Measurements from ENCODE around the gene OR2T8. TPM values are rescaled to one million over a fixed set of nuclear protein-coding genes. Genes with fewer than 3 reads are reported as not detected.

Gene OR2T8
- total RNA-seq, 1 experiment from 2014 or later, result not detected

GRCh38 chr1:247942624-247943023 lies 22.6 kb downstream of the OR2T8 start:
- CTCF ChIA-PET, result no interaction called here

GRCh38 chr1:247948558-247948957 lies 28.5 kb downstream of the OR2T8 start, which contains the start of gene OR2L8:
TSS of gene OR2L8 (plus strand) at chr1:247948858. CDS start at chr1:247948858, 0 bp downstream.
- POLR2A ChIA-PET (ENCODE audit: unreplicated experiment), result no interaction called here
- Histone ChIP-seq H3K9me2 (ENCODE audit: insufficient read depth) (no peaks in the 10 kb centered on the region), H3K27ac (no peak within 1 kb of the TSS), H4K20me1 (ENCODE audit: insufficient read depth) (no peaks in the 10 kb centered on the region), H3K4me3 (no peak within 1 kb of the TSS), H2AFZ (no peak within 1 kb of the TSS), H3F3A (ENCODE audit: insufficient read depth, low read depth) (no peaks in the 10 kb centered on the region), H3K36me3 (ENCODE audit: low read depth) (no peaks in the 10 kb centered on the region), H3K79me2 (ENCODE audit: low read depth) (no peaks in the 10 kb centered on the region), H3K27me3 (ENCODE audit: insufficient read depth, low read depth) (no peaks in the 10 kb centered on the region), H3K4me1 (replicated peaks; ENCODE audit: insufficient read depth) (no peaks in the 10 kb centered on the region), H3K4me2 (no peak within 1 kb of the TSS), H3K9me3 (ENCODE audit: insufficient read depth, low read depth) (no peaks in the 10 kb centered on the region)
- intact Hi-C loops (cut with micrococcal nuclease; ENCODE audit: unreplicated experiment), result no loop called here
- no peak for TF ChIP-seq CTCF (conservative IDR thresholded peaks at IDR 0.05)
- CTCF ChIA-PET, result no interaction called here
- DNase-seq, result no peak
- BruUV-seq (replicated peaks), result no TSS peak

More at GRCh38 chr1:247942624-247943023, 22.6 kb downstream of the OR2T8 start:
- Histone ChIP-seq H3K79me2 (ENCODE audit: low read depth) (no peaks in the 10 kb centered on the region), H3K4me3 (no peak overlapping the region), H2AFZ (no peak overlapping the region), H3K27me3 (ENCODE audit: insufficient read depth, low read depth) (no peaks in the 10 kb centered on the region), H3K36me3 (ENCODE audit: low read depth) (no peaks in the 10 kb centered on the region), H3F3A (ENCODE audit: insufficient read depth, low read depth) (no peaks in the 10 kb centered on the region), H3K9me3 (ENCODE audit: insufficient read depth, low read depth) (no peaks in the 10 kb centered on the region), H3K27ac (no peak overlapping the region), H4K20me1 (ENCODE audit: insufficient read depth) (no peaks in the 10 kb centered on the region), H3K4me2 (no peak overlapping the region), H3K9me2 (ENCODE audit: insufficient read depth) (no peaks in the 10 kb centered on the region), H3K4me1 (replicated peaks; ENCODE audit: insufficient read depth) (no peaks in the 10 kb centered on the region)
- POLR2A ChIA-PET (ENCODE audit: unreplicated experiment), result no interaction called here
- intact Hi-C loops (cut with micrococcal nuclease; ENCODE audit: unreplicated experiment), result no loop called here
- TF ChIP-seq CTCF (conservative IDR thresholded peaks at IDR 0.05), result no peak
- no peak for TF ChIP-seq EZH2 (IDR thresholded peaks at IDR 0.05; ENCODE audit: low read depth)
- DNase-seq, result no peak
- BruUV-seq (replicated peaks), result no TSS peak

GRCh38 chr1:247953408-247953807 lies 33.4 kb downstream of the OR2T8 start:
- intact Hi-C loops (cut with micrococcal nuclease; ENCODE audit: unreplicated experiment), result no loop called here
- TF ChIP-seq CTCF (conservative IDR thresholded peaks at IDR 0.05) (no peak), EZH2 (IDR thresholded peaks at IDR 0.05; ENCODE audit: low read depth) (no peak)
- no TSS peak for BruUV-seq (replicated peaks)
- H3K27me3 ChIP-seq (ENCODE audit: insufficient read depth, low read depth), result no peaks in the 10 kb centered on the region
- H3F3A ChIP-seq (ENCODE audit: insufficient read depth, low read depth), result no peaks in the 10 kb centered on the region
- no peaks in the 10 kb centered on the region for H4K20me1 ChIP-seq (ENCODE audit: insufficient read depth)
- no peak for DNase-seq
- H3K4me1 ChIP-seq (replicated peaks; ENCODE audit: insufficient read depth), result no peaks in the 10 kb centered on the region
- ChIA-PET POLR2A (ENCODE audit: unreplicated experiment) (no interaction called here), CTCF (no interaction called here)
- no peaks in the 10 kb centered on the region for H3K79me2 ChIP-seq (ENCODE audit: low read depth)
- no peaks in the 10 kb centered on the region for H3K9me2 ChIP-seq (ENCODE audit: insufficient read depth)
- H2AFZ ChIP-seq, result no peak overlapping the region
- H3K27ac ChIP-seq, result no peak overlapping the region
- H3K4me3 ChIP-seq, result no peak overlapping the region
- no peaks in the 10 kb centered on the region for H3K36me3 ChIP-seq (ENCODE audit: low read depth)
- H3K9me3 ChIP-seq (ENCODE audit: insufficient read depth, low read depth), result no peaks in the 10 kb centered on the region
- H3K4me2 ChIP-seq, result no peak overlapping the region
